Lower leg skin (tissue), 3 donors: ENCODE measurements around the gene RNLS.
"Not testable (repeated sequence)": the region's sequence is repeated elsewhere in the genome, so short reads cannot be mapped to it uniquely, and the experiment has no call there.

Experiments
- CTCF ChIP-seq, 3 donors: fragments of 450-650 bp; IDR thresholded peaks; one replicate each; pipeline ENCODE4 v1.5.1; 2016; ENCODE audit warnings: antibody characterized with exemption in 3 of 3, mild to moderate bottlenecking in 3 of 3, moderate library complexity in 2 of 3
- POLR2A ChIP-seq, 2 donors: fragments of 450-650 bp; IDR thresholded peaks; one replicate each; pipeline ENCODE4 v1.6.1; 2016 to 2017; ENCODE audit warnings: antibody characterized with exemption in 2 of 2, mild to moderate bottlenecking in 1 of 2, moderate library complexity in 1 of 2

DNA sequence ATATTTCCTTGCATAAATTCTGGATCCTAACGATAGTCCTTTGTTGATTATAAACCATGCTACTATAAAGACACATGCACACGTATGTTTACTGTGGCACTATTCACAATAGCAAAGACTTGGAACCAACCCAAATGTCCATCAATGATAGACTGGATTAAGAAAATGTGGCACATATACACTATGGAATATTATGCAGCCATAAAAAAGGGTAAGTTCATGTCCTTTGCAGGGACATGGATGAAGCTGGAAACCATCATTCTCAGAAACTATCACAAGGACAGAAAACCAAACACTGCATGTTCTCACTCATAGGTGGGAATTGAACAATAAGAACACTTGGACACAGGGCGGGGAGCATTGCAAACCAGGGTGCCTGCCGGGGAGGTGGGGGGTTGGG is 306.2 kb downstream of the RNLS start:
- not testable (repeated sequence) for TF ChIP-seq CTCF, POLR2A (IDR thresholded peaks at IDR 0.05)
